Esophagus squamous epithelium (tissue), 5 donors: ENCODE data around the gene NEUROD6. TPM values are rescaled to one million over a fixed set of nuclear protein-coding genes. Genes with fewer than 3 reads are reported as not detected.

Experiments
- DNase-seq: peaks from one replicate; lab custom pipeline; 2025; lab: John Stamatoyannopoulos, UW
- H3K27ac ChIP-seq, 4 donors: fragments of 200-600 bp; sonication (generic); one replicate each; pipeline ENCODE4 v1.5.1; 2016 to 2019; ENCODE audit warnings: mild to moderate bottlenecking in 1 of 4
- H3K27me3 ChIP-seq, 4 donors: fragments of 200-600 bp; sonication (generic); 1 replicate in 3 of 4; 2 replicates in 1 of 4; pipeline versions ENCODE4 v1.5.1 to v1.6.0; 2017 to 2021; ENCODE audit warnings: antibody characterized with exemption in 1 of 4
- H3K36me3 ChIP-seq, 3 donors: fragments of 200-600 bp; sonication (generic); one replicate each; pipeline ENCODE4 v1.5.1; 2016 to 2019
- H3K4me1 ChIP-seq, 3 donors: fragments of 200-600 bp; sonication (generic); one replicate each; pipeline ENCODE4 v1.5.1; 2017 to 2019
- H3K4me3 ChIP-seq, 4 donors: fragments of 200-600 bp; sonication (generic); 1 replicate in 3 of 4; 2 replicates in 1 of 4; pipeline ENCODE4 v1.5.1; 2016 to 2019; ENCODE audit warnings: mild to moderate bottlenecking in 2 of 4, moderate library complexity in 1 of 4
- H3K9me3 ChIP-seq, 3 donors: fragments of 200-600 bp; sonication (generic); one replicate each; pipeline ENCODE4 v1.5.1; 2016 to 2019
- CTCF ChIP-seq, 6 experiments: fragments of 450-650 bp in 4 of 6; fragments of 200-600 bp in 2 of 6; sonication (generic) in 2 of 6; IDR thresholded peaks; one replicate each; pipeline ENCODE4 v1.5.1; 2016 to 2019; ENCODE audit warnings: antibody characterized with exemption in 6 of 6, mild to moderate bottlenecking in 4 of 6, moderate library complexity in 4 of 6
- POLR2A ChIP-seq, 4 donors: fragments of 450-650 bp; IDR thresholded peaks; one replicate each; pipeline ENCODE4 v1.6.1; 2017; ENCODE audit warnings: antibody characterized with exemption in 4 of 4, mild to moderate bottlenecking in 4 of 4, moderate library complexity in 3 of 4
- WGBS, 2 donors: methylation state at CpG; one replicate each; pipeline ENCODE4 v1.1.5; 2018; 5-methylcytosine and 5-hydroxymethylcytosine counted together
- intact Hi-C: fragments of 100-400 bp; cut with DNase I; formaldehyde crosslinking; loops from one replicate; pipeline ENCODE4 v1.15.0; 2022
- total RNA-seq, 4 donors: library from RNA; depleted of rRNA; stranded (reverse); fragments of >200 nt; gene quantifications; one replicate each; pipeline ENCODE4 v1.1.0, GENCODE V29; 2016
- donor health status: DM: yes; HTN: yes; CAD: no.

The NEUROD6 gene
- total RNA-seq, 4 donors from 2014 or later, result not detected

- no peak for TF ChIP-seq POLR2A (IDR thresholded peaks at IDR 0.05)
- TF ChIP-seq CTCF (IDR thresholded peaks at IDR 0.05), result no peak
- no peaks in the 10 kb centered on the region for H3K4me1 ChIP-seq
- intact Hi-C loops, result no loop called here
- no peak for DNase-seq
- H3K9me3 ChIP-seq, result no peaks in the 10 kb centered on the region
- no peaks in the 10 kb centered on the region for H3K27me3 ChIP-seq
- H3K4me3 ChIP-seq, result no peak overlapping the region
- WGBS, 2 donors, result 48 to 60% methylated on average over 1 of the region's 1 CpG
- no peak overlapping the region for H3K27ac ChIP-seq
- no peaks in the 10 kb centered on the region for H3K36me3 ChIP-seq
Observed at GRCh38 chr7:31323101-31323500, 17.4 kb downstream of the NEUROD6 start.

- no peak for DNase-seq
- Histone ChIP-seq H3K36me3 (no peaks in the 10 kb centered on the region), H3K27me3 (no peaks in the 10 kb centered on the region), H3K27ac (no peak overlapping the region), H3K4me3 (no peak overlapping the region), H3K9me3 (no peaks in the 10 kb centered on the region), H3K4me1 (no peaks in the 10 kb centered on the region)
- no peak for TF ChIP-seq POLR2A (IDR thresholded peaks at IDR 0.05)
- no peak for TF ChIP-seq CTCF (IDR thresholded peaks at IDR 0.05)
- intact Hi-C loops, result no loop called here
Observed at GRCh38 chr7:31320675-31321074, 19.9 kb downstream of the NEUROD6 start.

- intact Hi-C loops, result no loop called here
- whole genome bisulfite sequencing, 2 donors, result 53 to 56% methylated on average over 5 of the region's 5 CpGs
- no peaks in the 10 kb centered on the region for H3K4me1 ChIP-seq
- H3K27me3 ChIP-seq, result no peaks in the 10 kb centered on the region
- no peak overlapping the region for H3K27ac ChIP-seq
- H3K4me3 ChIP-seq, result no peak overlapping the region
- no peak for DNase-seq
- TF ChIP-seq POLR2A (IDR thresholded peaks at IDR 0.05) (no peak), CTCF (IDR thresholded peaks at IDR 0.05) (no peak)
- H3K36me3 ChIP-seq, result no peaks in the 10 kb centered on the region
- H3K9me3 ChIP-seq, result no peaks in the 10 kb centered on the region
Observed at GRCh38 chr7:31318313-31318712, 22.2 kb downstream of the NEUROD6 start.

GRCh38 chr7:31316876-31317275 lies 23.6 kb downstream of the NEUROD6 start:
- H3K36me3 ChIP-seq, result no peaks in the 10 kb centered on the region
- H3K4me1 ChIP-seq, result no peaks in the 10 kb centered on the region
- H3K9me3 ChIP-seq, result no peaks in the 10 kb centered on the region
- H3K27ac ChIP-seq, result no peak overlapping the region
- no peaks in the 10 kb centered on the region for H3K27me3 ChIP-seq
- no peak for TF ChIP-seq CTCF (IDR thresholded peaks at IDR 0.05)
- TF ChIP-seq POLR2A (IDR thresholded peaks at IDR 0.05), result no peak
- H3K4me3 ChIP-seq, result no peak overlapping the region
- DNase-seq, result no peak
- 48 to 54% methylated on average over 2 of the region's 2 CpGs for WGBS, 2 donors
- intact Hi-C loops, result no loop called here

- 85 to 88% methylated on average over 1 of the region's 1 CpG for WGBS, 2 donors
- H3K9me3 ChIP-seq, result no peaks in the 10 kb centered on the region
- no peak for DNase-seq
- H3K36me3 ChIP-seq, result no peaks in the 10 kb centered on the region
- no peak overlapping the region for H3K27ac ChIP-seq
- no peaks in the 10 kb centered on the region for H3K27me3 ChIP-seq
- H3K4me3 ChIP-seq, result no peak overlapping the region
- intact Hi-C loops, result no loop called here
- TF ChIP-seq CTCF (IDR thresholded peaks at IDR 0.05) (no peak), POLR2A (IDR thresholded peaks at IDR 0.05) (no peak)
- no peaks in the 10 kb centered on the region for H3K4me1 ChIP-seq
Observed at GRCh38 chr7:31315758-31316157, 24.8 kb downstream of the NEUROD6 start.
